MG63 (cell line): Measurements from ENCODE around the gene TRNT1. TPM values are rescaled to one million over a fixed set of nuclear protein-coding genes. Genes with fewer than 3 reads are reported as not detected.
A peak's percentile ranks its signal among the peaks of the same experiment; 100 is the strongest.

ENCODE experiments used
- DNase-seq: peaks from one replicate; pipeline ENCODE4 v3.0.0-alpha.2; 2020
- H3K27me3 ChIP-seq: fragments of 250-450 bp; sonication (Bioruptor Pico); 2 replicates; pipeline ENCODE4 v1.5.1; 2020; ENCODE audit warnings: mild to moderate bottlenecking, moderate library complexity
- H3K36me3 ChIP-seq: fragments of 250-450 bp; sonication (Bioruptor Pico); 2 replicates; pipeline ENCODE4 v1.5.1; 2020; ENCODE audit warnings: mild to moderate bottlenecking, moderate library complexity
- H3K4me3 ChIP-seq: fragments of 250-450 bp; sonication (Bioruptor Pico); 2 replicates; pipeline ENCODE4 v1.5.1; 2020; ENCODE audit warnings: mild to moderate bottlenecking, moderate library complexity
- H3K9me3 ChIP-seq: fragments of 250-450 bp; sonication (Bioruptor Pico); 2 replicates; pipeline ENCODE4 v1.5.1; 2020; ENCODE audit warnings: mild to moderate bottlenecking, moderate library complexity
- total RNA-seq: library from RNA; depleted of rRNA; stranded (reverse); fragments of >200 nt; shearing (Covaris generic); gene quantifications from 2 replicates; pipeline ENCODE4 v1.2.3, GENCODE V29; 2014; ENCODE audit warnings: low replicate concordance

The TRNT1 gene
- total RNA-seq, 1 experiment from 2014 or later: 34.2 TPM

DNA sequence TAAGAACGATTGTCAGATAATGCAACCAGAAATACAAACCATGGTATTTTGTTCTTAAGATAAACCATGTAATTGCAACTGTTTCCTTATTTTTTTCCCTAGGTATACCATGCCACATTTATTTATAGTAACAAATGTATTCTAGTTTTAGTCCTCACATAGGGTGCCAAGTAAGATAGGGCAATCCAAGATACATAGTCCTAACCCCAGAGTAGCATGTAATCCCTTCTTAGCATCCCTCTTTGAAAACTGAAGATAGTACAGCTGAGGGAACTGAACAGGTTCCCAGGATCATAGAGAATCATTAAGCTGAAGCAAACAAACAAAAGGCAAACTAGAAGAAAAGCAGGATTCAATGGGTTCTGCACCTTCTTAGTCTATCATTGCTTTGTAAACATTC lies 24.8 kb downstream of the TRNT1 start:
- H3K9me3 ChIP-seq: no peaks in the 10 kb centered on the region
- peaks cover 46% of the 10 kb centered on the region for H3K36me3 ChIP-seq
- no peaks in the 10 kb centered on the region for H3K27me3 ChIP-seq
- no peak for DNase-seq
- H3K4me3 ChIP-seq: no peak overlapping the region

DNA sequence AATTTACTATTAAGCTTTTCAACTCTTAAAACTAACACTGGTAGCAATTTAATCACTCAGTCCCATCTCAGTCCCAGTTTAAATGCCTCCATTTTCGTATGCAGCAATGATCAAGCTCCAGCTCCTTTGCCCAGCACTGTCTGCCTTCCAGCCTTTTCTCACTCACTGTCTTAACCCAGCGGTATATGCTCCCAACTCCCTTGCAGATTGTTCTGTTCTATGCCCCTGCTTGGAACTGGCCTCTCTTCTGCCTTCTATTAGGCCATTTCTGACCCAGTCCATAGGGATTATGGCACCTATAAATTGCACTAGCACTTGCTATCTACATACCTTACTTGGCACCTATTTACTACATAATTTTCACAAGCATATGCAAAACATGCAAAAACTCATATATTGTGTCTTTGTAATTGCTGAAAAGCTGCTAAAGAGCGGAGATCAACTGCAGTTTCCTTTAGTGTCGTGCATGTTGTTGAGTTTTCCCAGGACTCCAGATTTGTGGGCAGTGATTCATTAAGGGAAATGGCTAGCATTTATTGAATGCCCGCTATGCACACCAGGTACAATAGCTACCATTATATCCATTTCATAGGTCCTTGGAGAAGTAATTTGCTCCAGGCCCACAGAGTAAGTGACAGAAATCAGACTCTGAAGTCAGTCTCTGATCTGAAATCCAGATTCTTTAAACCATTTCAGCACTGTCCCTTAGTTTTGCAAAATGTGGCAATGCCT lies 28.3 kb downstream of the TRNT1 start:
- Histone ChIP-seq H3K27me3 (no peaks in the 10 kb centered on the region), H3K36me3 (peaks cover 27% of the 10 kb centered on the region), H3K4me3 (no peak overlapping the region), H3K9me3 (no peaks in the 10 kb centered on the region)
- no peak for DNase-seq

DNA sequence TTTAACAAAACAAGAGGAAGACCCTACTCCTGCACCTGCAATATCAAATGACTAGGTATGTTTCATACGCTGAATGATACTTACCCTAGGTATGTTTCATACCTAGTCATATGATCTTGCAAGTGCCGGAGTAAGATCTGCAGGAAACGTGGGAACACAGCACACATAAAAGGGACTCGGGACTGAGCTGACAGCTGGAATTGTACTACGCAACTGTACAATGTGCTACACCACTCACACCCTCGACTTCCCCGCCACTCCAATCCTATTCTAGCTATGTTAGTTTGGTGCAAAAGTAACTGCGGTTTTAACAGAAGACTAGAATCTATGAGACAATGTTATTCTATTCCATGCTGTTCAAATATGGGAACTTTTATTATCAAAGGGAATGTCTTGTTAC lies 30.7 kb downstream of the TRNT1 start:
- Histone ChIP-seq H3K9me3 (no peaks in the 10 kb centered on the region), H3K27me3 (no peaks in the 10 kb centered on the region), H3K36me3 (peaks cover 22% of the 10 kb centered on the region), H3K4me3 (no peak overlapping the region)
- DNase-seq: no peak

DNA sequence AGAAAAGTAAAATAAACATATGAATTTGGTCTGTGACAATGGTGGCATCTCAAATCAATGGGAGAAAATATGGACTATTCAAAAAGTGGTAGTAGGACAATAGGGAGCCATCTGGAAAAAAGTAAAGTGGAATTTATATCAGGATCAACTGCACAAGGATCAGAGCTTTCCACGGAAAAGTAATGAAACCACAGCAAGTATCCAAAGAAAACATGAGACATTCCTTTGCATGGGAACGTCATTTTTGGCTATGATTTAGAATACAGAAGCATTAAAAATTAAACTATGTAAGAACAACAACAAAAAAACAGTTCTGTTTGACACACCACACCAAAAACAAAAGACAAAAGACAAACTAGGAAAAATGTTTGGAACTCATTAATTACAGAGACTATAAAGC lies 34.1 kb downstream of the TRNT1 start:
- Histone ChIP-seq H3K4me3 (no peak overlapping the region), H3K27me3 (no peaks in the 10 kb centered on the region), H3K9me3 (no peaks in the 10 kb centered on the region), H3K36me3 (peaks cover 15% of the 10 kb centered on the region)
- DNase-seq: no peak

DNA sequence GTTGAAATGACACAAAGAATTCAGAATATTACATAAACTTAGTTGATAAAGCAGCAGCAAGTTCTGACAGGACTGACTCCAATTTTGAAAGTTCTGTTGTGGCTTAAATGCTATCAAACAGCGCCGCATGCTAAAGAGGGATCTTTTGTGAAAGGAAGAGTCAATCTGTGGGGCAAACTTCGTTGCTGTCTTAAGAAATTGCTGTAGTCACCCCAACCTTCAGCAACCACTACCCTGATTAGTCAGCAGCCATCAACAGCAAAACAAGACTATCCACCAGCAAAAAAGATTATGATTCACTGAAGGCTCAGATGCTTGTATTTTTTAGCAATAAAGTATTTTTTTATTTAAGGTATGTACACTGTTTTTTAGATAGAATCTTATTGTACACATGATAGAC lies 38.5 kb downstream of the TRNT1 start:
- no peak for DNase-seq
- H3K4me3 ChIP-seq: no peak overlapping the region
- peaks cover 27% of the 10 kb centered on the region for H3K36me3 ChIP-seq

DNA sequence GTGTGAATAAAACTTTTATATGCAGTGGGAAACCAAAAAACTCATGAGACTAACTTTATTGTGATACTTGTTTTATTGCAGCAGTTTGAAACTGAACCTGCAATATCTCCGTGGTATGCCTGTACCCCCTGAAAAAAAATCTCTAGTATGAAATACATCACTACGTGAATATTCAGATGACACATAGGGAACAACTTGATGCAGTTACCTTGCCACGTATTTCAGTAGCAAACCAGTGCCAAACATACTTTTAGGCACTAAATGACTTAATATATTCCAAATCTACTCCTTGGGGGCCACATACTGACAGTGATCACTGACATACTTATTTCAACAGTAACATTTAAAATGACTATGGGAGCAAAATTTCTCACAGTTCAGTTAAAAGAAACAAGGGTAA lies 38.9 kb downstream of the TRNT1 start:
- Histone ChIP-seq H3K27me3 (no peaks in the 10 kb centered on the region), H3K9me3 (no peaks in the 10 kb centered on the region), H3K4me3 (no peak overlapping the region), H3K36me3 (peaks cover 27% of the 10 kb centered on the region)
- no peak for DNase-seq

More for the DNA sequence above, 38.5 kb downstream of the TRNT1 start:
- H3K9me3 ChIP-seq: no peaks in the 10 kb centered on the region
- H3K27me3 ChIP-seq: no peaks in the 10 kb centered on the region

DNA sequence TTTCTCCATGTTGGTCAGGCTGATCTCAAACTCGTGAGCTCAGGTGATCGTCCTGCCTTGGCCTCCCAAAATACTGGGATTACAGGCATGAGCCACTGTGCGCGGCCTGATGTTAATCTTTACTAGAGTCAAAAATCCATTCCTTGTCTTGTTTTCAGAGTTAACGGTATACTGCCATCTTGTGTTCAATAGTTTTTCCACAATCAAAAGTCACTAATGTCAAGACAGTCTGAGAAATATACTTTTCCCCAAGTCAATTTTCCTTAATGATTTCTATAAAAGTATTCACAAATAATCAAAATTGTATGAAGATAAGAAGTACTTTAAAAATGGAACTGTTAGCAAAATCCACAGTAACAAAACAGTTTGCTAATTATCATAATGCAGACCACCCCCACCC lies 44.3 kb downstream of the TRNT1 start:
- Histone ChIP-seq H3K27me3 (no peaks in the 10 kb centered on the region), H3K36me3 (peaks cover 17% of the 10 kb centered on the region), H3K4me3 (no peak overlapping the region), H3K9me3 (no peaks in the 10 kb centered on the region)
- DNase-seq: no peak

DNA sequence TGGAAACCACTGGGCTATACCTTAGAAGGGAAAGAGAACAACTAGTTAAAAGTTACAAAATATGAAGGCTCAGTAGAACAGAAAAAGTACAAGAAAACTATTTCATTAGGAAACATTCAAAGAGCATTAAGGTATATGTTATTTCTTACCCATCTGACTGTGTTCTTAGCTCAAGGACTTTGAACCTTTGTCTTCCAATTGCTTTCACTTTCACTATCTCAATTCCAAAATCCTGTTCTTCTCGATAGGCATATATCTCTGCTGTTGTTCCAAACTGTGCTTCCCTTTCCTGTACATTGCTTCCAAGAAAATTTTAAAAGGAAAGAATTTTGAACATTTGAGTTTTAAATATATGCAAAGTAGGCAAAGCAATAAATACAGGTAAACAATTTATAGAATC lies 45.9 kb downstream of the TRNT1 start:
- DNase-seq: no peak
- Histone ChIP-seq H3K4me3 (no peak overlapping the region), H3K27me3 (no peaks in the 10 kb centered on the region), H3K9me3 (no peaks in the 10 kb centered on the region), H3K36me3 (peaks cover 5% of the 10 kb centered on the region; the same call in 1 of the 2 replicates)

DNA sequence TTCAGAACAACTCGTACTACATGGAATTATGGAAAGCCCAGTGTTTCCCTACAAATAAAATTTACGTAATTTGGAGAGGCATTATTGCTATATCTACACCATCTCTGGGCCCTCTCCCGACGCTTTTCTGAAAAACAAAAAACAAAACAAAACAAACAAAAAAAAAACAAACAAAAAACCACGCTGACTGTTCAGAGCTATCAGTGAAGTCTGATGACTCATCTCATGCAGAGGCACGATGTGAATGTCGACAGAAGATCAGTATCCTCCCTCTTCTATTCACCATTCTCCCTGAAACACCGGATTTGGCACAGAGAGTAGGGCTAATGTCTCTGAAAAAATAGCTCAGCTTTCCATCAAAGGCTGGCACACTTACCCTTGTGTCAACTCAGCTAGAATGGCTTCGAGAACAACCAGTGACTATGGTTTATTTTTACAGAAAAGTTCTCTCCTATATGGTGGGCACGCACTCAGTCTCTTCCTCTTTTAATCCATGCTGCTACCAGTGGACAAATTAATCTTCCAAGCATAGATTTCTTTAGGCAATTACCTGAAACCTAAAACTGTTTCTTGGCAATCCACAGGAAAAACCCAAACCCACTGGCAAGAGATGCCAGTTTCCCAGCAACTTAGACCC lies 51.2 kb downstream of the TRNT1 start:
- no peaks in the 10 kb centered on the region; the same call in 1 of the 2 replicates for H3K36me3 ChIP-seq
- no peak overlapping the region for H3K4me3 ChIP-seq
- no peaks in the 10 kb centered on the region for H3K27me3 ChIP-seq
- no peak for DNase-seq
- H3K9me3 ChIP-seq: no peaks in the 10 kb centered on the region

DNA sequence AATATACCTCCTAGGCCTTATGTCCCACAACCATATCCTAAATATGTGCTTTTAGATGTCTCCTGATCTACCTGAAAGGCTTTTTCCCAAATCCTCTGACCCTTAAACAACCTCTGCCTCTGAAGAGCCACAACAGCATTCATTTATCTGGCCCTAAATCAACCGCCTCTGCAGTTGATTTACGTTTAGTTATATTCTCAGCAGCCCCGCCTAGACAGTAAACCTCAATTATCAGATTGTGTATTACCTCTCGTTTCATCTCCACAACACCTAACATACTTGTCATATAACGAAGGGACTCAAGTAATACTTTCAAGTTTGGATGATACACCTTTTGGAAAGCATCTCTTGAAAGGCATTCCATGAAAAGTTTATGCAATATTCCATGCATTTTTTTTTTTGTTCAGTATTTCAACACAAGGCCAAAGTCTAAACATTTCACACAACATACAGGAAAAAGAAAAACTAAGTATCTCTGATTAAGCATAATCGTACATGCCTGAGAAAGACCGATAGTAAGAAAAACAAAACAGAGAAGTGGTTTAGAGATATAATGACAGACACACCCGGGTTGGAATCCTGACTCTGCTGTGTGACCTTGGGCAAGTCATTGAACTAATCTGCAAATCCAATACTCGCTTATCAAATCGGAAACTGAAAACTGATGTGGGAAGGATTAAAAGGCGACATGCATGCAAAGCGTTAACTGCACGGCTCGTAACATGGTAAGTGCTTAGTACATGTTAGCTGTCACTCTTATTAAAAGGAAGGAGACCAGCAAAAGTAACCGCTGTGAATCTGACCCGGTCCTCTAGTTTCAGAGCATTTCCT lies 52.0 kb downstream of the TRNT1 start:
- no peaks in the 10 kb centered on the region for H3K9me3 ChIP-seq
- no peaks in the 10 kb centered on the region for H3K27me3 ChIP-seq
- H3K4me3 ChIP-seq: peak overlapping the region; percentile 86
- no peak for DNase-seq
- no peaks in the 10 kb centered on the region; the same call in 1 of the 2 replicates for H3K36me3 ChIP-seq

DNA sequence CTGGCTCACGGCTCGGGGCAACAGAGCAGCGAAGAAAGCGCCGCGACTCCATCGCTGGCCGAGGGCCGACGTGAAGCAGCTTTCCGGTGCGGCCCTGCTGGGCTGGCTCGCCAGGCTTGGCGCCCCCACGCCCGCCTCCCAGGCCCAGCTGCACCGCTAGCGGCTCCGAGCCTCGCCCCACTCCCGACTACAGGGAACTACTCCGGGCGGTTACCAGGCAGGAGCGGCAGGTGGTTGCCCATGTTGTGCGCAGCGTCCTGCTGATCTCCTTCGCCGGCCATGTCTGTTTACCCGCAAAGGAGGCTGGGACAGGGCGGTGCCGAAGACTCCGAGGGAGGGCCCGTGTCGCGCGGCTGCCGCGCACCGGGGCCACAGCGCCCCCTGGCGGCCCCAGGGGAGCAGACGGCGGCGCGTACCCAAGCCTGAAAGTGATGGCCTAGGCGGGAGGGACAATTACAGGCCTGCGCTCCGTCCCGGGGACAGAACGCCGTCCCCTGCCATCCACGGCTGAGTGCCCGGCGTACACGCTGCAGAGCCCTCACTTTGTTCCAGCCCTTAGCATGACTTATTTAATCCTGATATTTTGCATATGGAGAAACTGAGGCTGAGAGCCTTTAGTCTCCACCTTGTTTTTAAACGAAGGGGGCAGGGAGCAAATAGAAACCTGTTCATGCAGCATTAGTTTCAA lies 52.8 kb downstream of the TRNT1 start, which contains the start of gene CRBN:
TSS of gene CRBN (minus strand) at position 285 of the 688 bp plus-strand sequence. CDS start at position 281, 4 bp downstream.
- Histone ChIP-seq H3K4me3 (peak within 1 kb of the TSS; percentile 86), H3K9me3 (no peaks in the 10 kb centered on the region), H3K27me3 (no peaks in the 10 kb centered on the region), H3K36me3 (no peaks in the 10 kb centered on the region)
- DNase-seq: peak; percentile 72

DNA sequence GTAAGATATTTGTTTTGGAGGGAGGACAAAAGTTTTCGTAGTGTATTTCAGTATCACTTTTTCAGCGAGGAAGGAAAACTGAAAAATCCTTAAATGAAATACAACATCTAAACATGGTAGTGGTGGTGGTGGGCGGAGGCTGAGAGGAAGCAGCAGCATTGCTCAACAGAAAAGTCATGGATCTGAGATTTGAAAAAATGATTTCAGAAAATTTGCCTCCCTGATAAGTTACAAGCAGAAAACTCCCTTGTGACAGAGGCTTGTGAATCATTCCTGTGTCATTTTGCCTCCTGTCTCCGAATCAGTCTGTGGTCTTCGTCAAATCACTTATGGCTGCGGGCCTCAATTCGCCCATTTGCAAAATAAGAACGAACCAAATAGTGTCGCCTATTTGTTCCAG lies 53.7 kb downstream of the TRNT1 start:
- Histone ChIP-seq H3K27me3 (no peaks in the 10 kb centered on the region), H3K9me3 (no peaks in the 10 kb centered on the region), H3K36me3 (no peaks in the 10 kb centered on the region), H3K4me3 (no peak overlapping the region)
- no peak for DNase-seq

DNA sequence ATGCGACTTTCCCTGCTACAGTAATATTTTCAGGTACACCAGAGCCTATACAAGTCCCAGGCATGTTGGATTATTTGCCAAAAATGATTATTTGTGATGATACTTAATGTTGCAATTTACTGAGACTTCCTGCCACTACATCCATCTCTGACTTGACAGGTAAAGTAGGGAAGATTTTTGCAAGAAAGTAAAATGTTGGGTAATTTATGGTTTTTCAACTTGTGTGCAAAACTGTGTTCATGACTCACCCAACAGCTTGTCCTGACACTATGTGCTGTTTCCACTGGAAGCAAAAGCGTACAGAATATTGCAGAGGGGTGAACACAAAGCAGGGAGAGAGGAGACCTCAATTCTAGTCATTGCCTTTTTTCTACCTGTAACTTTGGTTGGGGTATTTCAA lies 58.1 kb downstream of the TRNT1 start:
- Histone ChIP-seq H3K36me3 (no peaks in the 10 kb centered on the region), H3K9me3 (no peaks in the 10 kb centered on the region), H3K27me3 (no peaks in the 10 kb centered on the region), H3K4me3 (no peak overlapping the region)
- no peak for DNase-seq

DNA sequence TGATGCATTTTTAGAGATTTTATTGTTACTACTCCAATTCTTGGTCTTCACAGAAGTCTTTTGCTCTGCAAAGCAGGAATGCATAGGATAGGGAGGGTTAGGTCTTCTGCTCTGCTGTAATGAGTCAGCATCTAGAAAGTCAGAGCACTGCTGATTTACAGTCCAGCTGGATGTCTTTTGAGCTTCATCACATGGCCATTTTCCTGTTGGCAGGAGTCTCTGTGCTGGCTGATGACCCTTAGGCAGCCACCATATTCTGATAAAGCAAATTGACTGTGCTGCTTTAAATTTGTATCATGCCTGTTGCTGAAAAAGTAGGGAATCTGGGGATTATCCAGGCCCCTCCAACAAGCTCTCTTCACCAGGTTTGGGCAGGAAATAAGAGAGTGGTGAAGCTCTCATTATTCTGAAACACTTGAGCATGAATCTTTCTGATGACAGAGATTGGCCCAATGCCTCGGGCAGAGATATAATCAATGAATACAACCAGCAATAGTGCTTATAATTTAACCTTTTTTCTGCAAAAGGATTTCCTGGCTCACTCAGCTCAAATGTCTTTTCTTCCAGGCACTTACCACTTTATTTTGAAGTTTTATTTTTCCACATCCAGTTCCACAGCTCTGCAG lies 62.5 kb downstream of the TRNT1 start:
- no peaks in the 10 kb centered on the region for H3K36me3 ChIP-seq
- DNase-seq: no peak
- no peaks in the 10 kb centered on the region for H3K9me3 ChIP-seq
- H3K4me3 ChIP-seq: no peak overlapping the region
- no peaks in the 10 kb centered on the region for H3K27me3 ChIP-seq

DNA sequence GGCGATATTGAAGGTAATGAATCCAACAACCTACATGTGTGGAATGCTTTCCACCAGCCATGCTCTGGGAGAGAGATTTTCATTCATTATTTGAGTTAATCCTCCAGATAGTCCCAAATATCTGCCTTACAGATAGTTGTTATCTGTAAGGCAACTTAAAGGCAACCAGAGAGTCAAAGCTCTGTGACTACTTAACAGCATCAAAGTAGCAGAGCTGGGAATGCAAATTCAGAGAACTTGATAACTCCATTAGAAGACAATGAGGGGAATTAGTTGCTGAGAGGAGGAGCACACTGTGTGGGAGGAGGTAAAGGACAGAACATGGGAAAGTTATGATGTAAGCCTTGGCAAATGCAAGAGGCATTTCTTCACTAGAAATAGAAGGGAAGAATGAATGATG lies 63.2 kb downstream of the TRNT1 start:
- H3K4me3 ChIP-seq: no peak overlapping the region
- H3K27me3 ChIP-seq: no peaks in the 10 kb centered on the region
- H3K9me3 ChIP-seq: no peaks in the 10 kb centered on the region
- H3K36me3 ChIP-seq: no peaks in the 10 kb centered on the region
- no peak for DNase-seq

DNA sequence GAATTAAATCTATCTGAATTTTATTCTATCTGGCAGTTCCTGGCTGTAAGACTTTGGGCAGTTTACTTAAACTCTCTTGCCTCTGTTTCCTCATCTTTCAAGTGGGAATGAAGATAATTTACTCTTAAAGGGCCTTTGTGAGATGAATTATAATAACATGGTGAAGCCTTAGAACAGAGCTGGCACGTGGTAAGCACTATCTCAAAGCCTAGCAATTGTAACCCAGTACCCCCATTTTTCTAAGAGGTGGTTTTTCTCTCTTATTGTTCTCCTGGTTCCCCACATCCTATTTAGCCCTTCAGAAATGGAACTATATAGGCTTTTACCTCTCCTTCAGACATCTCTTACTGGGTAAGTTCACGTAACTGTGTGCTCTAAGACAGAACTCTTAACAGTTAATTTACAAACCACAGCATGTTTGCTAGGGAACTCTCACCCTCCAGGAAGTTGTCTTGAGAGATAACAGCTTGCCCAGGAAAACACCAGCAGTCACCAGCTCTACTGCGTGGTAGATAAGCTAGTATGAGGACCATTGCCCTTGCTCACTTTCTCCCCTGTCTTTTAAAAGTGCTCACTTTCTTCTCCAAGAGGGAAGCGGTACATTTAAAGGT lies 65.0 kb downstream of the TRNT1 start:
- DNase-seq: no peak
- H3K36me3 ChIP-seq: no peaks in the 10 kb centered on the region
- no peak overlapping the region for H3K4me3 ChIP-seq
- no peaks in the 10 kb centered on the region for H3K9me3 ChIP-seq
- no peaks in the 10 kb centered on the region for H3K27me3 ChIP-seq
